ENCODE data around the gene HOXA3.
A peak's percentile ranks its signal among the peaks of the same experiment; 100 is the strongest.

Gene HOXA3

GRCh38 chr7:27177795-27178320 is 25.5 kb upstream of the HOXA3 start:
- no peak for DNase-seq

DNA sequence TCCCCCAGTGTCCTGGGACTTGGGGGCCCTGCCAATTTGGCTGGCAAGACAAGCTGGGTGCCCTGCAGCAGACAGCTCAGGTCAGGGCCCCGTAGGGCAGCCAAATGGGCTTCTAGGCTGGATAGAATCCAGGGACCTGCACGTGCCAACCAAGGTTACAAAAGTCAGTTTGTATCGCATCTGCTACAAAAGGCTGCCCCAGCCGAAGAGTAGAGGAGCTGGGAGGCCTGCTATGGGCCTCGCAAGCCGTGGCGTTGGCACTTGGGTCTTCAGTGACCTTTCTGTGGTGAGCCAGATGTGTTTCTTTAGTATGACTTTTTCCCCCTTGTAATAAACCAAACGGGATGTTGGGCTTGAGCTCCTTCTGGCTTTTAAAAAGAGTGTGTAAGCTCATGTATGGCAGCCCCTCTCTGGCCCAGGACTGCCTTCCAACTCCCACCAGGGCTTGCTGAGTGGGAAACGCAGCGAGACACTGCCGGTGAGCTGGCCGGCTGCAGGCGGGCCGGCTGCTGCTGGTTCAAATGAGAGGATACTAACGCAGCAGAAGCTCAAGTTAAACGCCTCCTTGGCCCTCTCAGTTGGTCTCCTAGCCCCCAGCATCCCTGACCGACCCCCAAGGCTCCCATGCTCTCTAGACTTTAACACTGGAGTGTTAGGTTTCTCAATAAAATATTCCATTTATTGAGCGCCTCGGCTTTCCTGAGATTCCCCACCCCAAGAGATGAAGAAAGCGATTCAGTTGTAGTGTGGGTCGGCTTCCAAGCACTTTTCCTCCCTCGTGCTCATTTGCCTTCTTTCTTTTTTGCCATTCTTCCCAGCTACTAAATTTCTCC is 24.8 kb upstream of the HOXA3 start:
- DNase-seq = no peak

- no peak for DNase-seq
These were observed 24.1 kb upstream of the HOXA3 start for GRCh38 chr7:27176524-27176845.

- DNase-seq = no peak
These were observed 23.5 kb upstream of the HOXA3 start for GRCh38 chr7:27175626-27176523.

GRCh38 chr7:27174874-27175625 is 22.7 kb upstream of the HOXA3 start:
- DNase-seq = no peak

- no peak for DNase-seq
These were observed 21.8 kb upstream of the HOXA3 start, which contains the start of gene HOXA10 for GRCh38 chr7:27173956-27174873. Gene HOXA10 (minus strand): TSS chr7:27174320. CDS start chr7:27174306, 14 bp downstream.

- peak; percentile 63 for DNase-seq
These were observed 21.1 kb upstream of the HOXA3 start for GRCh38 chr7:27173511-27173955.

DNA sequence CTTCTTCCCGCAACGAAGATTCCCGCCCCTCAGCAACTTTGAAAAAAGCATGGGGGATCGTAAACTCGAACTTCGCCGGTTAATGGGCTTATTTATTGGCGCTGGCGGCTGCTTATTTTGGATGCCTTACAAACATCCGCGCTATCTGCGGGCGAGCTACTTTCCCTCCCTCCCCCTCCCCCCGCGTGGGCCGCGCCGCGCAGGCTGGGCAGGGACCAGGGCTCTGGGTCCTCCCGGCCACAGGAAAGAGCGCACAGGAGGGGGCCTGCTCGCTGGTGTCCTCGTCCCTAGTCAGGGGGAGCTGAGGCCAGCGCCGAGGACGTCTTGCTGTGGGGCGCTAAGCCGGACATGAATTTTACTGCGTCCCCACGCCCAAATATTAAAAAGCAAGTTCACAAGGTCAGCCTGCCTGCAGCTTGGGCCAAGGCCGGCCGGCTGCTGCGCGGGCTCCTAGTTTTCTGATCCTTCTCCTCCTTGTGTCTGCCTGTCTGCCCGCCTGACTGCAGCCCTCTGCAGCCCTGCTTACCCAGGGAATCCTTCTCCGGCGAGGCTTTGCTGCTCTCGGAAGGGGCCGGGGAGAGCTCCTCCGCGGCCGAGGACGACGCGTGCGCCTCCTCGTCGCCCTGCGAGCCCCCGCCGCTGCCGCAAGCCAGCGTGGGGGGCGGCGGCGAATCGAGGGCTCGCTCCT is 20.6 kb upstream of the HOXA3 start:
- DNase-seq = no peak

DNA sequence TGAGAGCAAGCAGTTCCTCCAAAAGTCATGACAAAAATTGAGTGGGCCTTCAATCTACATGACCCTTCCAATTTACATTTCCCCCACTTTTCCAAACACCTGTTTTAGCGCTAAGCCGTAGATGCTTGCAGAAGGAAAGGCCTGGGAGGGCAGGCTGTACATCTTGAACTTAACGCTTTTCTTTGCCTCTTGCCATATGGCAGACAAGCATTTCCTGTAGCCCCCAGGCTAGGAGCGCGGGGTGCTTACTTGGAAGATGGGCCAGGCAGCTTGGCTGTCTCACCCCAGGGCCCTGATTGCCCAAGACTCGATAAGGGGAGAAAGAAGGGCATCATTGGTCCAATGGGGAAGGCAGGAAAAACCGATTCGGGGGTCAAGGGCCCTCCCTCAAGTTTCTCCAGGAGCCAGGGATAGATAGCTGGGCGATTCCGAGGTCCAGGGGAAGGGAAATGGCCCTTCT is 20.0 kb upstream of the HOXA3 start:
- DNase-seq = no peak

- DNase-seq = no peak
These were observed 19.4 kb upstream of the HOXA3 start for GRCh38 chr7:27171637-27172314.

DNA sequence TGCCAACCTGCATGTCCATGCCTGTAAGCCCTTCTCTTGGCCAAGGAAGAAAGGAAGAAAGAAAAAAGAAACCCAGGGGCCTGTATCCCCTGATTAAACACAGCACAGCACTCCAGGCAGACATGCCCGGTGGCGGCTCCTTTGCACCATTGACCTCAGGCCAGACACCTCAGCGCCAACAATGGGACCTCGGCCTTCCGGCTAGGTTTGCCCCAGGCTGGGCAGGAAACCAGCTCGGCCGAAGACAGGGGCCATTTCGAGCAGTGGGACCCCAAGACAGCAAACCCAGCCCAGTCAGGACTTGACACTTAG is 18.9 kb upstream of the HOXA3 start:
- DNase-seq = no peak

DNA sequence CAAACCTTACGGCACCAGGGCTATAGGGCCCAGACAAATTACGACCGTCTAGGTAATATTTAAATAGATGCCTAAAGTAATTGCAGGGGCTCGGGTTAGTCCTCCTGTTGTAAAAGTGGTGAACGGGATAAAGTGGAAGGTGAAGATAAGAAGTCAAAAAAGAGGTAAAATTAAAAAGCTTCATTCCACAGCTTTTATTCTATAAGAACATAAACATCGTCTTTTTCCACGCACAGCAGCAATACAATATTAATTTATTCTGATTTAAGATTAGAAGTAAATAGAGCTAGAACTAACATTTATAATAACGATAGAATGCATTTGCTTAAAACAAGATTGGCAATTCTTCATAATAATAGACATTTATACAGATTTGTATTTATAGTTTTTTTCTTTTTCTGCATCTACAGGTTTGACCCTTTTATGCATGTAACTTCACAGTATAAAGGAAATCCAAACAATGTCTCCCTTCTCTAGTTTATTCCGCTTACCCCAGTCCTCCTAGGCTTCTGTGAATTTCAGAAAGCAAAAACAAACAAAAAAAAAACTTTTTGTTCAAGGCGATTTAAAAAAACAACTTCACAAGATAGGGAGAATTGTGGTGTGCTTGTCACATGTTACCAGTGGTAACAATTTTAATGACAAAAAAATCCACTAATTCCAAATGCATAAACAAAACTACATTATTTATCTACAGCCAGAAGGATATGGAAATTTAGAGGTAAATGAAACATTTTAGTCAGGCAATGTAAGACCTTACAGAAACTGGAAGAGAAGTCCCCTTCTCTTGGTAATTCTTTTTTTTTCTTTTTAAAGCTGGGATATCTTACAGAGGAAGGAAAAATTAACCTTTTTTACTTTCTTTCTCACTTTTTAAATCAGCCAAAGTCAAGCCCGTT is 18.3 kb upstream of the HOXA3 start:
- no peak for DNase-seq

DNA sequence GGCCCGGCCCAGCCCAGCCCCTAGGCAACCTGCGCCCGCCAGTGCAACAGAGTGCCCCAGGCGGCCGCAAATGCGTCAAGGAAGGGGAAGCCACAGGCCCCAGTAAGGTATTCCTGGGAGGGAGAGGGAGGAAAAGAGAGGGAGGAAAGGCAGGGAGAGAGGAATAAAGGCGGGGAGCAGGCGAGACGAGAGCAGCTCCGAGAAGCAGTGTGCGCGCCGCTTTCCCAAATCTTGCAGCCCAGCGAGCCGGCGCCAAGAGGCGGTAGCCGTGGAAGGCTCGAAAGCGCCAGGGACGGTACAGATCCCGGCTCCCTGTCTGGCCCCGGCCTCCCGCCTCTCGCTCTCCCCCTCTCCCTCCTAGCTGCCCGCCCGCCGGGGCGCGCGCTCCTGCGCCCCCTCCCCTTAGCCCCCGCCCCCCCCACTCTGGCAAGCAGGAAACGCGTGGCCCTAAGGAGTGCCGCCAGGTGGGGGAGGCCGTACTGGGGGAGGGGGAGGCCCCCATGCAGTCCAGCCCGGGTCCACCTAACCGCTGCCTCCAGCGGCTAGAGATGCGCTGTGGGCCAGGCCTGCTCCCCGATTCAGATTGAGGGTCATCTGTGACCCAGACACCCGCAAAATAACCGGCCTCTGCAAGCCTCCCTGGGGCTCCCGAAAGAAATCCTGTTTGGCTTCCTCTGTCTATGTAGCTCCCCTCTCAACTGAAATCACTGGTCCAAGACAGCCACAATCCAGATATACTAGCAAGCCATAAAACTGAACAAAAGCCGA is 17.5 kb upstream of the HOXA3 start:
- DNase-seq = no peak

DNA sequence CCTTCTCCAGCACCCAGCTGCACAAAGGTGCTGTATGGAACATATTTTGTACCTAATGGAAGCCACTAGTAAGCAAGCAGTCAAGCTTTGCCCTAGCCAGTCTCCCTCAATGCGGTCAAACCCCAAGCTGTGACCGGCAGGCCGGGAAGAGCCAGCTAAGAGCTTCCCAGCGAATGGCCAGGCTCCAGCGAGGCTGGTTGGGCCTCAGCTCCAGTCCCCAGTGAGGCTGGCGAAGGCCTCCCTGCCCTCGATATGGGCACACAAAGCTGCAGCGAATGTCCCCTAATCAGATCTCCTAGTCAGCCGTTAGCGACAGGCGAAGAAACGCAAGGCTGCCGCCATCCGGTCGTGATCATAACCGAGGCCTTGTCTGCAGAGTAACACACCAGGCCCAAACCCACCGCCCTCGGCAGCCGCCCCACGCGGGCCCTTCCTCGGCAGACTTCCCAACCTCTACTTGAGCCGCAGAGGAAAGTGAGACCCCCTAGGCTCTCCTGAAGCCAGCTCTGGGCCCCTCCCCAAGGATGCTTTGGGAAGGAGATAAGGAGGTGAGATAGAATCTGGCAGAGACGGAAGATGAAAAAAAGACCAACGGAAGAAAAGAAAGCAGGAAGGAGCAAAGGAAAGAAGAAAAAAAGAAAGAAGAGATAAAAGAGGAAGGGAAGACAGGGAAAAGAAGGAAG is 16.0 kb upstream of the HOXA3 start:
- no peak for DNase-seq

- no peak for DNase-seq
These were observed 15.5 kb upstream of the HOXA3 start for GRCh38 chr7:27167916-27168264.

GRCh38 chr7:27166531-27167505 is 14.4 kb upstream of the HOXA3 start:
- no peak for DNase-seq

DNA sequence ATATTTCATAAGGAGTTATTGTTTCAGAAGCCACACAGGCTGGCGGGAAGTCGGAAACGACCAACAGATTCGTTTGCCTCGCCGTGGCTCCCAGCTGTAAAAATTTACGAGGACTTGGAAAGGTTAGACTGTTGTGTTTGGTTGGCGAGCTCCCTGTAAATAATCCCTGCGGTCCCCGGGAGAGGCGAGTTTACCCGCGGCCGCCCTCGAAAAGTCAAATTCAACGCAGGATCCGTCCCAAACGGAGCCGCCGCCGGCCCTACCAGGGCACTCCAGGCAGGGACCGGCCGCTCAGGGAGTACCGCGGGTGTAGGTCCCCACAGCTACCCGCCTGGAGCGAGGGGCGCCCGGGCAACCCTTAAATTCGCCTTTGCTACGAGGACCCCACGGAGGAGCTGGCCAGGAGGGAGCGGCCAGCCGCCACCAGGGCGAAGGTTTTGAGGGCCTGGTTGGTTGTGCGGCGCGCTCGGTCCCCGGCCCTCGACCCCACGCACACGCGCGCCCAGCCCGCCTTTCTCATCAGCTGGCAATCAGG is 13.7 kb upstream of the HOXA3 start:
- no peak for DNase-seq
